Esophagus muscularis mucosa (tissue), 4 donors: ENCODE results near the gene DOK5. TPM values are rescaled to one million over a fixed set of nuclear protein-coding genes. Genes with fewer than 3 reads are reported as not detected.

Source experiments
- DNase-seq: peaks from one replicate; pipeline ENCODE4 v3.0.0-alpha.2; 2017; ENCODE audit errors: extremely low spot score
- H3K27ac ChIP-seq, 4 donors: fragments of 200-600 bp; sonication (generic); replicated peaks in 1 of 4; 1 replicate in 3 of 4; 2 replicates in 1 of 4; pipeline ENCODE4 v1.5.1; 2016 to 2019; ENCODE audit warnings: mild to moderate bottlenecking in 1 of 4
- H3K27me3 ChIP-seq, 4 donors: fragments of 200-600 bp; sonication (generic); one replicate each; pipeline versions ENCODE4 v1.5.1 to v1.6.0; 2016 to 2019
- H3K36me3 ChIP-seq, 4 donors: fragments of 200-600 bp; sonication (generic); one replicate each; pipeline ENCODE4 v1.5.1; 2016 to 2019
- H3K4me1 ChIP-seq, 4 donors: fragments of 200-600 bp; sonication (generic); one replicate each; pipeline ENCODE4 v1.5.1; 2016 to 2019
- H3K4me3 ChIP-seq, 4 donors: fragments of 200-600 bp; sonication (generic); 1 replicate in 2 of 4; 2 replicates in 2 of 4; pipeline ENCODE4 v1.5.1; 2016 to 2019; ENCODE audit warnings: mild to moderate bottlenecking in 4 of 4, moderate library complexity in 1 of 4
- H3K9me3 ChIP-seq, 4 donors: fragments of 200-600 bp; sonication (generic); 1 replicate in 3 of 4; 2 replicates in 1 of 4; pipeline ENCODE4 v1.5.1; 2016 to 2019
- EP300 ChIP-seq: sonication (generic); formaldehyde crosslinking; IDR thresholded peaks from one replicate; pipeline ENCODE4 v1.6.1; 2017; ENCODE audit warnings: antibody characterized with exemption
- POLR2A ChIP-seq: fragments of 450-650 bp; IDR thresholded peaks from one replicate; pipeline ENCODE4 v1.6.1; 2017; ENCODE audit warnings: antibody characterized with exemption, moderate library complexity, mild to moderate bottlenecking, low read depth
- POLR2AphosphoS5 ChIP-seq, 2 donors: sonication (generic); formaldehyde crosslinking; IDR thresholded peaks; one replicate each; pipeline ENCODE4 v1.6.1; 2017; ENCODE audit warnings: antibody characterized with exemption in 2 of 2
- WGBS: methylation state at CpG from one replicate; pipeline ENCODE4 v1.1.5; 2018; 5-methylcytosine and 5-hydroxymethylcytosine counted together
- intact Hi-C: fragments of 100-400 bp; cut with DNase I; formaldehyde crosslinking; loops from one replicate; pipeline ENCODE4 v1.15.1; 2023
- total RNA-seq, 4 donors: library from RNA; depleted of rRNA; stranded (reverse); fragments of >200 nt; gene quantifications; one replicate each; pipeline versions ENCODE4 v1.1.0 to v1.2.1, GENCODE V29; 2016
- TF ChIP-seq, protein P1 (sequence below), 3 experiments: fragments of 200-600 bp in 2 of 3; fragments of 450-650 bp in 1 of 3; sonication (generic) in 2 of 3; IDR thresholded peaks; one replicate each; pipeline ENCODE4 v1.5.1; 2017 to 2019; ENCODE audit warnings: antibody characterized with exemption in 3 of 3, mild to moderate bottlenecking in 2 of 3, moderate library complexity in 1 of 3

The DOK5 gene
- total RNA-seq, 4 donors from 2014 or later = 0.32 to 1.5 (median 0.79) TPM

- TF ChIP-seq POLR2AphosphoS5 (IDR thresholded peaks at IDR 0.05) (no peak), POLR2A (no peak), EP300 (no peak)
- TF ChIP-seq, protein P1, sequence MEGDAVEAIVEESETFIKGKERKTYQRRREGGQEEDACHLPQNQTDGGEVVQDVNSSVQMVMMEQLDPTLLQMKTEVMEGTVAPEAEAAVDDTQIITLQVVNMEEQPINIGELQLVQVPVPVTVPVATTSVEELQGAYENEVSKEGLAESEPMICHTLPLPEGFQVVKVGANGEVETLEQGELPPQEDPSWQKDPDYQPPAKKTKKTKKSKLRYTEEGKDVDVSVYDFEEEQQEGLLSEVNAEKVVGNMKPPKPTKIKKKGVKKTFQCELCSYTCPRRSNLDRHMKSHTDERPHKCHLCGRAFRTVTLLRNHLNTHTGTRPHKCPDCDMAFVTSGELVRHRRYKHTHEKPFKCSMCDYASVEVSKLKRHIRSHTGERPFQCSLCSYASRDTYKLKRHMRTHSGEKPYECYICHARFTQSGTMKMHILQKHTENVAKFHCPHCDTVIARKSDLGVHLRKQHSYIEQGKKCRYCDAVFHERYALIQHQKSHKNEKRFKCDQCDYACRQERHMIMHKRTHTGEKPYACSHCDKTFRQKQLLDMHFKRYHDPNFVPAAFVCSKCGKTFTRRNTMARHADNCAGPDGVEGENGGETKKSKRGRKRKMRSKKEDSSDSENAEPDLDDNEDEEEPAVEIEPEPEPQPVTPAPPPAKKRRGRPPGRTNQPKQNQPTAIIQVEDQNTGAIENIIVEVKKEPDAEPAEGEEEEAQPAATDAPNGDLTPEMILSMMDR (IDR thresholded peaks at IDR 0.05) = no peak
- intact Hi-C loops = no loop called here
- WGBS = 66% methylated on average over 5 of the region's 5 CpGs
These were observed 25.2 kb upstream of the DOK5 start for GRCh38 chr20:54450207-54450606.

GRCh38 chr20:54451171-54451570, 24.2 kb upstream of the DOK5 start:
- intact Hi-C loops = no loop called here
- peak; percentile 17 for DNase-seq
- H3K27me3 ChIP-seq = peaks cover 0 to 3% (median 0%) of the 10 kb centered on the region in 4 donors
- no peaks in the 10 kb centered on the region for H3K36me3 ChIP-seq
- H3K27ac ChIP-seq = no peak overlapping the region
- H3K9me3 ChIP-seq = peaks cover 0 to 4% (median 0%) of the 10 kb centered on the region in 4 donors
- H3K4me1 ChIP-seq = no peaks in the 10 kb centered on the region
- H3K4me3 ChIP-seq = no peak overlapping the region
- 85% methylated on average over 9 of the region's 9 CpGs for WGBS
- TF ChIP-seq POLR2A = no peak
- no peak for TF ChIP-seq EP300
- TF ChIP-seq, protein P1 (IDR thresholded peaks at IDR 0.05) = no peak
- no peak for TF ChIP-seq POLR2AphosphoS5 (IDR thresholded peaks at IDR 0.05)

More at GRCh38 chr20:54450207-54450606, 25.2 kb upstream of the DOK5 start:
- no peak overlapping the region for H3K4me3 ChIP-seq
- H3K4me1 ChIP-seq = no peaks in the 10 kb centered on the region
- H3K27me3 ChIP-seq = peaks cover 0 to 7% (median 0%) of the 10 kb centered on the region in 4 donors
- peaks cover 0 to 4% (median 0%) of the 10 kb centered on the region in 4 donors for H3K9me3 ChIP-seq
- no peak overlapping the region for H3K27ac ChIP-seq
- no peaks in the 10 kb centered on the region for H3K36me3 ChIP-seq
- DNase-seq = no peak

DNA sequence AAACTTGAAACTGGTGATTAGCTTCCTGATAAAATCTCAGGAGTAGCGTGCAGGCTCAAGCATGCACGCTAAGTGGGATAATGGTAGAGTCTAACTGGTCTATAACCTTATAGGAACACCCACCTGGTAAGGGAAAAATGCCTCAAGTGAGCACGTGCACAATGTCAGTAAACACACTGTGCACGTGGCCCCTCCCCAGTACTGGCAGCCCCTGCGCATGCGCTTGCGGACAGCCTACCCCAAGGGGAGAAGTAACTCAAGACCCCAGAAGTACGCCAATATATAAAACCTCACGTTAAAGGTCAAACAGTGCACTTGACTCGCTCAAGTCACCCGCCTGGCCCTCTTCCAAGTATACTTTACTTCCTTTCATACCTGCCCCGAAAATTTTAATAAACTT, 23.1 kb upstream of the DOK5 start:
- H3K27ac ChIP-seq = no peak overlapping the region
- H3K27me3 ChIP-seq = no peaks in the 10 kb centered on the region
- TF ChIP-seq EP300 (no peak), POLR2AphosphoS5 (IDR thresholded peaks at IDR 0.05) (no peak), POLR2A (no peak)
- TF ChIP-seq, protein P1 (IDR thresholded peaks at IDR 0.05) = no peak
- 93% methylated on average over 12 of the region's 12 CpGs for WGBS
- H3K4me1 ChIP-seq = no peaks in the 10 kb centered on the region
- intact Hi-C loops = no loop called here
- peak; percentile 83 for DNase-seq
- H3K36me3 ChIP-seq = no peaks in the 10 kb centered on the region
- no peak overlapping the region for H3K4me3 ChIP-seq
- H3K9me3 ChIP-seq = peaks cover 0 to 4% (median 0%) of the 10 kb centered on the region in 4 donors

DNA sequence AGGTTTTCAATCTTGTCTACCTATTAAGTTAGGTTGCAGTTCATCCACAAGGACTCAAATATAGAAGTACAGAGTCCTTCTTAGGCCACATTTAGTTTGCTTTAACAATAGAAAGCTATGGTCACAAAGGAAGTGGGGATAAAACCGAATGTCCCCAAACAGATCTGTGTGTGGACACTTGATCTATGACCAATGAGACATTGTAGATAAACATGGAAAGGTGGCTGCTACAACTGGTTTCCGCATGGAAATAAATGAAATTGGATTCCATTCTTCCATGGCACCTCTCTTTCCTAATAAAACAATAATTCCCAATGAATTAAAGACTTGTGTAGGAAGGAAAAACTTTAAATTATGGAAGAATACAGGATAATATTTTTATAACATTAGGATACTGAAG, 20.4 kb upstream of the DOK5 start:
- no peaks in the 10 kb centered on the region for H3K27me3 ChIP-seq
- H3K4me1 ChIP-seq = no peaks in the 10 kb centered on the region
- DNase-seq = no peak
- intact Hi-C loops = no loop called here
- WGBS = 80% methylated on average over 2 of the region's 2 CpGs
- peaks cover 0 to 6% (median 0%) of the 10 kb centered on the region in 4 donors for H3K9me3 ChIP-seq
- TF ChIP-seq, protein P1 (IDR thresholded peaks at IDR 0.05) = no peak
- TF ChIP-seq POLR2AphosphoS5 (IDR thresholded peaks at IDR 0.05) = no peak
- no peak for TF ChIP-seq POLR2A
- no peak for TF ChIP-seq EP300
- no peaks in the 10 kb centered on the region for H3K36me3 ChIP-seq
- H3K4me3 ChIP-seq = no peak overlapping the region
- H3K27ac ChIP-seq = no peak overlapping the region

GRCh38 chr20:54456423-54456822, 19.0 kb upstream of the DOK5 start:
- Histone ChIP-seq H3K4me3 (no peak overlapping the region), H3K27me3 (no peaks in the 10 kb centered on the region), H3K36me3 (no peaks in the 10 kb centered on the region), H3K27ac (no peak overlapping the region), H3K4me1 (no peaks in the 10 kb centered on the region), H3K9me3 (peaks cover 0 to 8% (median 0%) of the 10 kb centered on the region in 4 donors)
- no peak for DNase-seq
- intact Hi-C loops = no loop called here
- 76% methylated on average over 2 of the region's 2 CpGs for WGBS
- no peak for TF ChIP-seq POLR2AphosphoS5 (IDR thresholded peaks at IDR 0.05)
- TF ChIP-seq, protein P1 (IDR thresholded peaks at IDR 0.05) = no peak
